Effector CD4-positive, alpha-beta T cell (primary cell): ENCODE results near the gene ADRB1. TPM values are rescaled to one million over a fixed set of nuclear protein-coding genes. Genes with fewer than 3 reads are reported as not detected.

ENCODE experiments used
- DNase-seq: peaks from one replicate; pipeline ENCODE4 v3.0.0-alpha.2; 2020
- total RNA-seq: gene quantifications from one replicate; lab custom pipeline; 2026; lab: John Stamatoyannopoulos, UW

Gene ADRB1
- total RNA-seq = not detected

DNA sequence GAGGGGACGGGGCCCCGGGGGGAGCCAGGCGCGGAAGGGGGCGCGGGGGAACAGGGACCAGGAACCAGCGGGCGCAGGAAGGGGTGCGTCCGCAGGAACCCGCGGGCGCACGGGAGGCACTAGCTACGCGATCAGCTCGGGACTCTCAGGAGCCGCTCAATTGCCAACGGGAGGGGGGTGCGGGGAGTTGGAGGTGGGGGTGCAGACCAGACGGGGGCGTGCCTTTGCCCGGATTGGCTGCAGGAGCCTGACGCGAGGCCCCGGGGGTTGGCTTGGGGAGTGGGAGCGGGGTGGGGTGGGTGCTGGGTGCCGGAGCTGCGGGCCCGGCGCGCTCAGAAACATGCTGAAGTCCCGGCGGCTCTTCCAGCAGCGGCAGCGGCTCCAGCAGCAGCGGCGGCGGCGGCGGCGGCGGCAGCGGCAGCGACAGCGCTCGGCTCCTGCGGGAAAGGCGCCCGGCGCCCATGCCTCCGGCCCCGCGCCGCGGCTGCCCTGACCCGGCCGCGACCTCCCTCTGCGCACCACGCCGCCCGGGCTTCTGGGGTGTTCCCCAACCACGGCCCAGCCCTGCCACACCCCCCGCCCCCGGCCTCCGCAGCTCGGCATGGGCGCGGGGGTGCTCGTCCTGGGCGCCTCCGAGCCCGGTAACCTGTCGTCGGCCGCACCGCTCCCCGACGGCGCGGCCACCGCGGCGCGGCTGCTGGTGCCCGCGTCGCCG, at the start of gene ADRB1:
ADRB1 (plus strand) TSS at position 335 of the 715 bp plus-strand sequence; CDS start at position 602, 267 bp downstream.
- DNase-seq = peak; percentile 5

DNA sequence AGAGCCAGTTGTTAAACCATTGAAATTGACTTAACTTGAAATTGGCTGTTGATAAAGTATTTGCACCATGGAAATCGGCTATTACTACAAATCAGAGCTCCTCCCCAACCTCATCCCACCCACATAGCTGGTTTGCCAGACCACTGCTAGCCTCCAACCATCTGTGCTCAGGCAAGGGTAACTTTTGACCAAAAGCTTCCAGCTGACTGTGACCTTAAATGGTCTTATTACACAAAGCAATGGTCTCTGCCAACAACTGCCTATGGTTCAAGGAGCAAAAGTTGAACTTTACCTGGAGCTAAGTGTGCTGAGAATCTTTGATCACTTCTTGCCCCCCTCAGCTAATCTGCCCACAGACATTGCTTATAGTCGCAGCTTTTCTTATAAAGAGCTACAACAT, 48.5 kb upstream of the ADRB1 start:
- no peak for DNase-seq

DNA sequence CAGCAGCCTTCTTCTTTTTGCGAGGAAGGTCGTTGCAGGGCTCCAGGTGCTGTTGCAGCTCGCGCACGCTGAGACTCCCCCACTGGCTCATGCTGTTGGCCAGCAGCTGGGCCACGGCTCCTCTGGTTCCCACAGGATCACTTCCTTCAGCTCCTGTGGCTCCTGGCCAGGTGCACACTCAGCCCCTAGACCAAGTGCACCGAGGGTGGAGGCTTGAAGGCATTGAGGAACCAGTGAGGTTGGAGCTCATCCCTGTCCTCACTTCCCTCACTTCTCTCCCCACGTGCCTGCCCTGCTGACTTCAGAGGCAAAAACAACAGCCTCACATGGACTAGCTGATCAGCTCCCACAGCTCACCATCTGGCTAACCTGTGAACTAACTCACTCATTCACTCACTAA, 46.2 kb upstream of the ADRB1 start:
- no peak for DNase-seq

DNA sequence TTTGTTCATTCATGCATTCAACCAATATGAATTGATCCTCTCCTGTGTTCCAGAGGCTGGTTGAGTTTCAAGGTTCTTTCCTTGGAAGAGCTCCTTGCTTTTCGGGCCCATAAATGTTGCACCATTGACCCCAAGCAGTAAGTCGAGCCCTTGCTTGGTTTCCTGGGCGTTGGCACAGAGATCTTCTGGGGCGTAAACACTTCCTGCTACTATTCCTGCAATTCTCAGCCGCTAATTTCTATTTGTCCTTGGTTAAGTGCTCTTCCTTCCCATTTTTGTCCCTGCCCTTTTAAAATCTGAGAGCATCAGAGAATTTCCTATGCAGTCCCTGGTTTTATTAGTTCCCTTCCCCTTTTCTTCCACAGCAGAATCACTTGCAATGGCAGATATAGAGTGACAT, 44.1 kb upstream of the ADRB1 start:
- no peak for DNase-seq

DNA sequence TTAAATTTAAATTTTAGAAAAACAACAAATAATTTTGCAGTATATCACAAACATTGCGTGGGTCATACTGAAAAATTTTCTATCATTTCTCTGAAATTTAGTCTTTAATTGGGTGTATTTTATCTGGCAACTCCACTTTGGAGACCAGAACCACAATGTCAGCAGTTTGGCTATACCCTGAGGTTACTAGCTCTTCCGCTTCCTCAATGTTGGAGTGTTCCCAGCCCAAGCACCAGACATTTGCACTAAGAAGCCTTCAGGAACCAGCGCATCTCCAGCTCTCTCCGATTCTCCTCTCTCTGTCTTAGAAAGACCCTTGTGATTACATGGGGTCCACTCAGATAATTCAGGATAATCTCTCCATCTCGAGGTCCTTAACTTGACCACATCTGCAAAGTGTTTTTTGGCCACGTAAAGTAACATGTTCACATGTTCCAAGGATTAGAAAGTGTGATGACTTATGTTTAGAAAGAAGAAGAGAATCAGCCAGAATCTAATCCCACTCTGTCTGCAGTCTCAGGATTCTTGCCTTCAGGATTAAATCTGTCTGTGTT, 43.1 kb upstream of the ADRB1 start:
- no peak for DNase-seq

DNA sequence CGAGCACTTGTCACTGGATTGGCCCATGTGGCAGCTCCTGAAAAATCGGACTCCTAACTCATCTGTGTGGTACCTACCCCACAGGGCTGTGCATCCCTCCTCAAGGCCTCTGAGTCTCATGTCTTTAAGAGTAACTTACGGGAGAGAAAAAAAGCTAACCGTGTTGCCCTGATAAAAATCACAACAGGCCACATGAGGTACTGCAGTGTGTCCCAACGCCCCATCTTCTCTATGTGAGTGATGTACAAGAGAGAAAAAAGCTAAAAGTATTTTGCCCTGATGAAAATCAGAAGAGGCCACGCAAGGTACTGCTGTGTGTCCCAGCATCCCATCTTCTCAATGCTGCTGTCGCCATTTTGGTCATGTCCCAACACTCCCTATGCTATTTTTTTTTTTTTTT, 41.2 kb upstream of the ADRB1 start:
- no peak for DNase-seq

DNA sequence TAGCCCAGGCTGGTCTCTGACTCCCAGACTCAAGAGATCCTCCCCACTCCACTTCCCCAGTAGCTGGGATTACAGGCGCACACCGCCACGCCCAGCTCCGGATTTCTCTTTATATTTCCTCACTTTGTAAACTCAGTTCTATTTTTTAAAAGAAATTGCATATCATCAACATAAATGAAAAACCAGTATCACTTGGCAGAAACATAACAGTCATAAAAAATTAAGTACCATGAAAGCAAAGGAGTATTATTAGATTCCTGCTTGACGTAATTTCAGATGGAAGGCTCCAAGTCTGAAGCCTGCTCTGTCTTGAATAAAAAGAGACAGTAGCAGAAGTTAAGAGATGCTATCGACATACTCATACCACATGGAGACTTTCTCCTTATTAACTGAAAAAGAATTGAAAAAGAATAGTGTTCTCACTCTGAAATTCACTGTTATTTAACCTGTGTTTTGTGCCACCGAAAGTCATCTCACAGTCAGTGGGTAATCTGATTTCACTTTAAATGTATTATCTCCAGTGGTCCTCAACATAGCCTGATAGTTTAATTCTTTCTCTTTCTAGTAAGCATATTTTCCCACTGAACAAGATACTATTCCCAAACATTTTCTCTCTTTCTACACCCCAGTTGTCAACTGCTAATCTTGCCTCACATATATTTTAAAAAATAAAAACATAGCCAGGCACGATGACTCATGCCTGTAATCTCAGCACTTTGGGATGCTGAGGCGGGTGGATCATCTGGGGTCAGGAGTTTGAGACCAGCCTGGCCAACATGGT, 40.3 kb upstream of the ADRB1 start:
- no peak for DNase-seq

DNA sequence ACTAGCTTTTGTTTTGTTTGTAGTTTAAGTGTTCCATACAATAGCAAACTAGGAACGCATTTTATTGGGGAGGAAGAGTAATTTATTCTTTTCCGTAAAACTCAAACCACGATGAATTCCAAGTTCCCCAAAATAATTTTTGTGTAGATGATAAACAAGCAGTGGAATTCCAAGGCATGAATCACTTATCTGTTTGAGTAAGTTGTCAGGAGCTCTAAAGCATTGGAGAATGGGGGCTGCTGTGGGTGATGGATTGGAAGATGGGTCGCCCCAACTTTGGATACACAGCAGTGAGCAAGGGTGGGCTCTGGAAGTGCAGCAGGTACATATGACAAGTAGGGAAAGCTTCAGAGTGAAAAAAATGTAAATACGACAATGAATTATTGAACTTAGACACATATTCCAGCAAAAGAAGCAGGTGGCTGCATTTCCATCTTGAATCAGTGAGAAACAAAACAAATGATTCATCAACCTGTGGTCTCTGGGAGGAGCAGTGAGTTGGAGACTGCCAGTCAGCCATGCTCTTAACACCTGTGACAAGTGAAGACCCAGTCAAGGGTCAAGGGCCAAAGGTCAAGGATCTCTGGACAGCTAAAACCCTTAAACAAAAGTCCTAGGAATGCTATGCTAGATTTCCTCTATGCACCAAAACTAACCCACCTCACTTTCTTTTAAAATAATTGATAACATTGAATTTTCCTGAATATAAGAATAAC, 34.2 kb upstream of the ADRB1 start:
- no peak for DNase-seq

DNA sequence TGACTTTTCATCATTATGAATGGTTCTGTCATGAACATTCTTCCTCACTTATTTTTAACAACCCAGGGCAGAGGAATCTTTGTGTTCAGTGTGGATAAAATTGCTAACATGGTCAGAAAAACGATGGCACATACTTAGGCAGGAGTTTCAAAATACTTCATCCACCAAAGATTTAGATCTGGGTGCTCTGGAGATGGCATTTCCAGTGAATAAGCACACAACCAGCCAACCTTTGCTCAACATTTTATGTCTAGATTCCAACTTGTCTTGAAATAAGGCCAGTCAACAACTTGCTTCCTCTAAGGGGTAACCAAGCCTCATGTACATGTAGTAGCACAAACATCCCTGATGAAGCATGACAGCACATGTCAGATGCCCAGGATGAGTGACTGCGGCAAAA, 33.4 kb upstream of the ADRB1 start:
- DNase-seq = no peak

DNA sequence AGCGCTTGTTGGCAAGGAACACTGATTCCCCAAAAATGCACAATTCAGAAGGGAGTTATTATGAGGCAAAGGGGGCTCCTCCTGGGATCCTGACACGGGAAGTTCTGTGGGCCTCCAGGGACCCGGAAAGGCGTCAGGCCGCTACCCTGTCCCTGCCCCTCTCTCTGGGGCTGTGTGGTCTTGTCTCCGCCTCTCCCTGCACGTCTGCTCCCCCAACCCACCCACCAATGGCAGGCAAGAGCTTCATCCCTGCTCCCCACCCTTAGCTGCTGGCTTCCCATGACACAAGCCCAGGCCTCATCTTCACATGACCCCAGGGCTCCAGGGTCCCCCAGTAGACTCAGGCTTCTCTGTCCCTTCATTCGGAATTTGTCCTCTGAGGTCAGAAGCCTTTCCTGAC, 31.0 kb upstream of the ADRB1 start:
- no peak for DNase-seq

DNA sequence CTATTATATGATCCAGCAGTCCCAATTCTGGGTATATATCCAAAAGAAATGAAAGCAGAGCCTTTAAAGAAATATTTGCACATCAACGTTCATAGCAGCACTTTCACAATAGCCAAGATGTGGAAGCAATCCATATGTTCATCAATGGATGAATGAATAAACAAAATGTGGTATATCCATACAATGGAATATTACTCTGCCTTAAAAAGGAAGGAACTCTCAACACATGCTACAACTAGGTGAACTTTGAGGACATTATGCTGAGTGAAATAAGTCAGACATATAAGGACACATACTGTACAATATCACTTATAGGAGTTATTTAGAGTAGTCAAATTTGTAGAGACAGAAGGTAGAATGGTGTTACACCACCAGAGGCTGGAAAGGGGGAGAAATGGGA, 28.0 kb upstream of the ADRB1 start:
- no peak for DNase-seq

DNA sequence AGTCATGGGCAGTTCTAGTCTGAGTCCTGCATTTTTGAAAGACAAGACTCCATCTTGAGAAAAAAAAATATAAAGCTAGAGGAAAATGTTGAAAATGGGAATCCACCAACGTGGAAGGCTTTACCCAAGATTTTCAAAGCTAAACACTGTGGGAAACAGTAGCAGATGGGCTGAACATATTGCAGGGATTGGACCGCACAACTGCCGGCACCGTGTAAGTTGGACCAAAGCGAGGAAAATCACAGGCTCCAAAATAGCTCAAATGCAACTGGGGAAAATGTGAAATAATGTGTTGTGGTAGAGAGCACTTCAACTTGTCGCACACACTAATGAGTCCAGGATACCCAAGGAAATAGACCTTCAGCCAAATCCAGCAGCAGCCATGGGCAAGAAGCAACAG, 26.4 kb upstream of the ADRB1 start:
- DNase-seq = no peak

DNA sequence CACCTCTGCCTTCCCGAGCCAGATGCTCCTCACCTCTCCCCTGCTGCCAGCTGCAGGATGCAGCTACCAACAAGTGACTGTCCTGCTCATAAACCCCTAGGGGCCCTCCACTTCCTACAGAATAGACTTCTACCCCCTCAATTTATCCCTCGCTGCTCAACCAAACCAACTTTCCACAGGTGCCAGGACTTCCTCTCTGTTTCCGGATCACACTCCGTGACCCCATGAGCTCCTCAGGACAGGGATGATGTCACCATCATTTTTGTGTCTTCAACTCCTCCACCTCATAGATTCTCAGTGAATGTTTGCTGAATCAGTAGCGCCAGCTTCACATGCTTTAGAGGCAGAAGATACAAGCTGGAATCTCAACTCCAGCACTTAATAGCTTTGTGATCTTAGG, 25.8 kb upstream of the ADRB1 start:
- no peak for DNase-seq

DNA sequence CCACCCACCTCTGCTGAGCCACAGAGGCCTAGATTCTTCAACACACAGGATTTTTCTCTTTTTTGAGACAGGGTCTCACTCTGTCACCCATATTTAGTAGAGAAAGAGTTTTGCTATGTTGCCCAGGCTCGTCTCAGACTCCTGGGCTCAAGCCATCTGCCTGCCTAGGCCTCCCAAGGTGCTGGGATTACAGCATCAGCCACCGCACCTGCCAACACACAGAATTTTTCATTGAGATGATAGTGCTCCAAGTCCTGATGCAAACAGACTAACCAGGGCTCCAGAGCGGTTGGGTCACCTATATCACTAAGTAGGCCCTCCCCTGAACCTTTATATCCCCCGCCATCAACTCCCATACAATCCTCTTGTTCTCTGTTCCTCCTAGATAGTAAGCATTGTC, 24.4 kb upstream of the ADRB1 start:
- no peak for DNase-seq

DNA sequence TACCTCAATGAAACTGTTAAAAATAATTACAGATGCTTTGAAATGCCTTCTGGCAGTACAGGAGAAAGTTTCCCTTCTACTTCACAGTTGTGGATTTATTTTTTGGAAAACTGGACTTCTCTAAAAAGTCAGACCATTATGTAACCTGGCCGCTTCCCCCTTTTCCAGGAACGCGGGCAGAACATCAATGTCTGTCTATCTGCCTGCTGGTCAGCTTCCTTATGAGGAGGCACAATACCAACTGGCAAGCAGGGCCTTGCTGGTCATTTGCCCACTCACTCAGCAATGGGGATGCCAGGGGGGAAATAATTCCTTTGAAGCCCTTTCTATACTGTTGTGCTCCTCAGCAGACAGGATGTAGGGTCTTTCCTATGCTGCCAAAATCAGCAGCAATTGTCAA, 22.5 kb upstream of the ADRB1 start:
- no peak for DNase-seq

DNA sequence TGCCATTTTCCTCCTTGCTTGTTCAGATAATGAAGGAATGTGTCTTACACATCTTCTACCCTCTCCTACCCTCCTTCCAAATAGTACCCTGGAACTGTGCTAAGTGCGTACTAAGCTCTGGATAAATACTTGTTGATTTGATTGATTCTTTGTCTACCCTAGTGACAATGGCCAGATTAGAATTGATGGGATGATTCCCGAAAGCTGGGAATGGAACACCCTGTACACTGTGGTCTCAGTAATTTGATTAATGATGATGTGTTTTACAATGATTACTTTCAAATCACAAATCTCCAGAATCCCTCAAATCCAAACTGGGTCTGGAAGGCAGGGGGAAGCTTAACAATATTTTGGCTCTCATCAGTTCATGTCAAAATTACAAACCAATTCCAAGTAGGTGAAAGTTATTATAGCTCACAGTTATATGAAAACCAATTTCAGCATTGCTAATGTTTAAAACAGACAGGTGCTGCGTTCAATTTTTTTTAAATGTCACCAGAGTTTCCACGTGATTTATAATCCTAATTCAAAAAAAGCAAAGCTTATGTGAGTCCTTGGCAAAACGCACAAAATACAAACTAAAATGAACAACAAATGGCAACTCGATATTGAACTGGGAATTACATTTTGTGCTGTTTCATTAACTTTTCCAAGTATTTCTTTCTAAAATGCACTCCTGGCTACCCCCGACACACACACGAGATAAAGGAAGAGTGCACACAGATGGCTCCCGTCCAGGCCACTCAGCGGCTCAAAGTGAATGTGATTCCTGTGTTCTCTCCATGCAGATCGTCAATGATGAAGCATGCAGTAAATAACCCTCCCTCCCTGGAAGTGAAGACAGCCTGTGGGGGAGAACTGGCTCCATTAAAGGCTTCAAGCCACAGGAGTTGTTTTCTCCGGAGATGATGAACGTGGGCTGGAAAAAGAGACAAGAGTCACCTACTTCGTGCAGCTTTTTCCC, 21.7 kb upstream of the ADRB1 start:
- DNase-seq = no peak

DNA sequence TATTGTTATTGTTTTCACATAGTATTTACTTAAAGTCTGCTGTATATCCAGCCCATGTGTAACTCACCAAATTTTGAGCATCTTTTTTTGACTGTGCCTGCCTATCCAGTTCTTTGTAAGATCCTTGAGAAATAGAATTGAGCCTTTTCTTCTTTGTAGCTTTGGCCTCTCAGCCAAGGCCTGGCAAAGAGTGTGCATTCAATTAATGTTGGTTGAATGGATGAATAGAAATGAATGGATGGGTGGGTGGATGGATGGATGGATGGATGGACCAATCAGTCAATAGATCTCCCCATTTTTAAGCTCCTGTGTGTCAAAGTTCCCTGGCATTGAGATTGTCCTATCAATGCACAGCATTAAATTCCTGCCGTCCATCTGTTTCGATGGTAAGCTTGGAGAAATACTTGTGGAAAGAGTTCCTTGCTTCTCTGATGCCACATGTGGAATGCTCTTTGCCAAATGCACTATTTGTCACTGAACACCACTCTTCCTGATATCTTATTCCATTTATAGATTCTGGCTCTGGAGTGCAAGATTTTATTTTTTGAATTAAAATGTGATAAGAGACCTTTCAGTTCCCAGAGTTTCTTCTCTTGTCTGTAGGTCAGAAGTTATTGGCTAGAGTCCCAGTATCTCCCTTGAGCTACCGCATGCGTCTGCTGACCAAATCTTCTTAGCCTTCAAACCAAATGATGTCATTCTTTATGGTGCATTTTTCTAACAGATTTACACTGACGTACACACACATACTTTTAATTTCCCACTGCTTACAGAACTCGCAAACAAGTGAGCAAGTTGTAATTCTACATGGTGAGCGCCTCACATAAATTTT, 20.7 kb upstream of the ADRB1 start:
- DNase-seq = no peak

DNA sequence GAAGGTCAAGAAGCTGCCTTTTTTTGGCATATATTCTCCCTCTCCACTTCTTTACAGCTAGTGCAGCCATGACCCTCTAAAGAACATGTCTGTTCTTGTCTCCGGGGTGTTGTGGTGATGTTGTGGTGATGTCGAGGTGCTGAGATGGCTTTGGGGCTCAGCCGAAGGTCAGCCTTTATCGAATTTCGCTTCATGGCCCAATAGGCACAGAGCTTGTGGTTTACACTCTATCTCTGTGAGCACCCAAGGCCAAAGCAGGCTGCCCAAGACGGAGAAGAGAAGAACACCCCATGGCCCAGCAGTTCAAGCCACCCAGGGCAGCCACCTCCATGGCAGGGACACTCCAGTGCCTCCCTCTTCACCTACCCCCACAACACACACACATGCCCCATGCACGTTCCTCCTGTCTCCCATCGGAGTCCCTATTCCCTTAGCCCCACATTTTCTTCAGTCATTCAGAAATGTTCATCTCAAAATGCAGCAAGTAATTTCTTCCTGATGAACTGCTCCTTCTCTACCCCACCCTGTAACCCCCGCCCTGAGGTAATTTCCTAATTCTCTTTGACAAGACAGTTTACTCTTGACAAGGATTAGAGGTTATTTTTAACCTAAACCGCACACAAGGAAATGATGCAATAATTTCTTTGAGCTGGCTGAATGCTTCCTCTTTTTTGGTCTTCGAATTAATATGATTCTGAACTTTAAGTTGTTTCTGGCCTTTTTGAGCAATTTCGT, 18.6 kb upstream of the ADRB1 start:
- DNase-seq = no peak

DNA sequence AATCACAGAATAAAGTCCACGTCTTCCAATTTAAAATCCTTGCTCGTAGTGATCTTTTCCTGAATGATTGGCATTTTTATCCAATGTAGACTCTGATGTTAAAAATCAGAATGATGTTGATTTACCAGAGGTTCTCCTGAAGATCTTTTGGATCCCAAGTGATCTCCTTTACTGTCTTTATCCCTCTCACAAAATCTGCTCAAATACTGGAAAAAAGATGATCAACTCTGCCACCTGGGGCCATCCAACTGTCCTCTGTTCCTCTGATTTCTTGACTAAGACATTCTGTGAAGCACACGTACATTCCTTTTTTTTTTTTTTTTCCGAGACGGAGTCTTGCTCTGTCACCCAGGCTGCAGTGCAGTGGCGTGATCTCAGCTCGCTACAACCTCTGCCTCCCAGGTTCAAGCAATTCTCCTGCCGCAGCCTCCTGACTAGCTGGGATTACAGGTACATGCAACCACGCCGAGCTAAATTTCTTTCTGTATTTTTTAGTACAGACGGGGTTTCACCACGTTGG, 18.0 kb upstream of the ADRB1 start:
- DNase-seq = no peak
